ENCODE results near the gene MRGPRX4. TPM values are rescaled to one million over a fixed set of nuclear protein-coding genes. Genes with fewer than 3 reads are reported as not detected.

Gene MRGPRX4
- total RNA-seq, 2 experiments from 2014 or later: not detected

GRCh38 chr11:18204771-18205170 lies 32.1 kb downstream of the MRGPRX4 start:
- POLR2A ChIA-PET: no interaction called here
- no peaks in the 10 kb centered on the region for H3K36me3 Mint-ChIP-seq (ENCODE audit: low read depth)
- no peak for TF ChIP-seq CTCF (IDR thresholded peaks at IDR 0.05)
- H3K4me3 Mint-ChIP-seq: no peak overlapping the region
- CTCF ChIA-PET: interaction anchor here (1.2 to 2.0 kb wide), 2 partner anchors 34 to 89 kb away, joined by 3 to 41 read pairs; no protein-coding TSS in a partner anchor
- no peak overlapping the region for H3K27ac Mint-ChIP-seq
- H3K4me1 Mint-ChIP-seq (ENCODE audit: low read depth): no peaks in the 10 kb centered on the region
- peaks cover 42% of the 10 kb centered on the region for H3K27me3 Mint-ChIP-seq
- no peak for DNase-seq
- H3K9me3 Mint-ChIP-seq: peaks cover 1% of the 10 kb centered on the region
- intact Hi-C loops (cut with micrococcal nuclease): no loop called here
- no peak for ATAC-seq

GRCh38 chr11:18209058-18209457 lies 36.4 kb downstream of the MRGPRX4 start:
- Mint-ChIP-seq H3K9me3 (no peaks in the 10 kb centered on the region), H3K27ac (no peak overlapping the region), H3K27me3 (peaks cover 38% of the 10 kb centered on the region), H3K4me1 (ENCODE audit: low read depth) (no peaks in the 10 kb centered on the region), H3K4me3 (no peak overlapping the region), H3K36me3 (ENCODE audit: low read depth) (no peaks in the 10 kb centered on the region)
- ATAC-seq: no peak
- intact Hi-C loops (cut with micrococcal nuclease): no loop called here
- TF ChIP-seq CTCF (IDR thresholded peaks at IDR 0.05): no peak
- ChIA-PET CTCF (no interaction called here), POLR2A (no interaction called here)
- DNase-seq: no peak

- Mint-ChIP-seq H3K27ac (no peak overlapping the region), H3K9me3 (no peaks in the 10 kb centered on the region), H3K27me3 (peaks cover 10% of the 10 kb centered on the region), H3K36me3 (ENCODE audit: low read depth) (no peaks in the 10 kb centered on the region), H3K4me1 (ENCODE audit: low read depth) (no peaks in the 10 kb centered on the region), H3K4me3 (no peak overlapping the region)
- no peak for ATAC-seq
- no peak for DNase-seq
- TF ChIP-seq CTCF (IDR thresholded peaks at IDR 0.05): no peak
- POLR2A ChIA-PET: no interaction called here
- intact Hi-C loops (cut with micrococcal nuclease): no loop called here
- CTCF ChIA-PET: no interaction called here
These were observed 48.7 kb downstream of the MRGPRX4 start for GRCh38 chr11:18221274-18221876.

- ATAC-seq: no peak
- Mint-ChIP-seq H3K36me3 (ENCODE audit: low read depth) (no peaks in the 10 kb centered on the region), H3K27me3 (peaks cover 7% of the 10 kb centered on the region), H3K4me1 (ENCODE audit: low read depth) (no peaks in the 10 kb centered on the region), H3K27ac (no peak overlapping the region), H3K9me3 (no peaks in the 10 kb centered on the region), H3K4me3 (no peak overlapping the region)
- no peak for TF ChIP-seq CTCF (IDR thresholded peaks at IDR 0.05)
- ChIA-PET POLR2A (no interaction called here), CTCF (interaction anchor here (2.8 kb wide), 1 partner anchor 19 kb away, joined by 7 read pairs; no protein-coding TSS in a partner anchor)
- no peak for DNase-seq
- intact Hi-C loops (cut with micrococcal nuclease): no loop called here
These were observed 50.3 kb downstream of the MRGPRX4 start for GRCh38 chr11:18222814-18223421.

Other genes with a start within 250 kb of the MRGPRX4 start
- gene SERGEF, start 159.8 kb upstream of the MRGPRX4 start, total RNA-seq: 10 to 100 TPM; 56.2 to 64.4 TPM
- under 1 TPM; 0.18 to 0.23 TPM for gene TPH1, start 126.6 kb upstream of the MRGPRX4 start, total RNA-seq
- gene SAAL1, start 66.8 kb upstream of the MRGPRX4 start, total RNA-seq: 10 to 100 TPM; 38.1 to 39.9 TPM
- gene MRGPRX3, start 40.3 kb upstream of the MRGPRX4 start, total RNA-seq: not detected
- gene SAA4, start 64.0 kb downstream of the MRGPRX4 start, total RNA-seq: not detected
- gene SAA2, start 75.8 kb downstream of the MRGPRX4 start, total RNA-seq: not detected
- not detected for gene SAA1, start 93.4 kb downstream of the MRGPRX4 start, total RNA-seq
- gene HPS5, start 149.3 kb downstream of the MRGPRX4 start, total RNA-seq: 10 to 100 TPM; 16.0 to 17.2 TPM
- gene GTF2H1, start 149.7 kb downstream of the MRGPRX4 start, total RNA-seq: 10 to 100 TPM; 44.5 to 46.6 TPM
- 1,000 to 10,000 TPM; 2,418 to 2,447 TPM for gene LDHA, start 221.7 kb downstream of the MRGPRX4 start, total RNA-seq
- gene LDHC, start 239.5 kb downstream of the MRGPRX4 start, total RNA-seq: not detected